Neural progenitor cell (in vitro differentiated cells): ENCODE results near the gene PEX11B. TPM values are rescaled to one million over a fixed set of nuclear protein-coding genes. Genes with fewer than 3 reads are reported as not detected.

Source experiments
- DNase-seq: peaks from one replicate; pipeline ENCODE4 v3.0.0-alpha.2; 2016; ENCODE audit warnings: low spot score
- H2AFZ ChIP-seq: fragments of 200-600 bp; sonication (generic); replicated peaks from 2 replicates; pipeline ENCODE4 v1.6.1; 2016; ENCODE audit warnings: antibody characterized with exemption
- H3F3A ChIP-seq: fragments of 200-600 bp; sonication (generic); 2 replicates; pipeline ENCODE4 v1.6.1; 2016; ENCODE audit warnings: antibody characterized with exemption, low read depth
- H3K27ac ChIP-seq: fragments of 200-600 bp; sonication (generic); 2 replicates; pipeline ENCODE4 v1.5.1; 2016; ENCODE audit warnings: mild to moderate bottlenecking
- H3K27me3 ChIP-seq: fragments of 200-600 bp; sonication (generic); 2 replicates; pipeline ENCODE4 v1.6.1; 2016; ENCODE audit warnings: mild to moderate bottlenecking, moderate library complexity
- H3K36me3 ChIP-seq: fragments of 200-600 bp; sonication (generic); 2 replicates; pipeline ENCODE4 v1.5.1; 2016
- H3K4me1 ChIP-seq: fragments of 200-600 bp; sonication (generic); 2 replicates; pipeline ENCODE4 v1.6.1; 2016; ENCODE audit warnings: mixed run types
- H3K4me2 ChIP-seq: fragments of 200-600 bp; sonication (generic); 2 replicates; pipeline ENCODE4 v1.6.1; 2016
- H3K4me3 ChIP-seq: fragments of 200-600 bp; sonication (generic); 2 replicates; pipeline ENCODE4 v1.5.1; 2016
- H3K79me2 ChIP-seq: fragments of 200-600 bp; sonication (generic); 2 replicates; pipeline ENCODE4 v1.6.1; 2016; ENCODE audit warnings: low read depth
- H3K9ac ChIP-seq: fragments of 200-600 bp; sonication (generic); 2 replicates; pipeline ENCODE4 v1.6.1; 2016
- H3K9me3 ChIP-seq: fragments of 200-600 bp; sonication (generic); 2 replicates; pipeline ENCODE4 v1.5.1; 2016; ENCODE audit warnings: low read depth
- H4K20me1 ChIP-seq: fragments of 200-600 bp; sonication (generic); 2 replicates; pipeline ENCODE4 v1.6.1; 2016; ENCODE audit warnings: low read depth
- H3K27ac Mint-ChIP-seq: 3 replicates; pipeline ENCODE4 v1.8.0; 2021; ENCODE audit warnings: mixed read lengths
- H3K27me3 Mint-ChIP-seq: 2 replicates; pipeline ENCODE4 v1.8.0; 2022; ENCODE audit warnings: low read depth, mild to moderate bottlenecking, inconsistent platforms, moderate library complexity, mixed read lengths; ENCODE audit not compliant: insufficient read depth
- H3K36me3 Mint-ChIP-seq: 3 replicates; pipeline ENCODE4 v1.8.0; 2021; ENCODE audit warnings: mixed read lengths
- H3K4me1 Mint-ChIP-seq: 3 replicates; pipeline ENCODE4 v1.8.0; 2021; ENCODE audit warnings: mixed read lengths
- H3K4me3 Mint-ChIP-seq: 3 replicates; pipeline ENCODE4 v1.8.0; 2021; ENCODE audit warnings: mild to moderate bottlenecking, moderate library complexity, mixed read lengths
- H3K9me3 Mint-ChIP-seq: 3 replicates; pipeline ENCODE4 v1.8.0; 2020; ENCODE audit warnings: mixed read lengths
- CTCF ChIP-seq: fragments of 200-600 bp; sonication (generic); IDR thresholded peaks from 2 replicates; pipeline ENCODE4 v1.5.1; 2017; ENCODE audit warnings: antibody characterized with exemption, mild to moderate bottlenecking
- EZH2 ChIP-seq: fragments of 200-600 bp; sonication (generic); IDR thresholded peaks from 2 replicates; pipeline ENCODE4 v1.6.1; 2017; ENCODE audit warnings: antibody characterized with exemption, mild to moderate bottlenecking, moderate library complexity
- EZH2phosphoT487 ChIP-seq: fragments of 200-600 bp; sonication (generic); IDR thresholded peaks from 2 replicates; pipeline ENCODE4 v1.6.1; 2017; ENCODE audit warnings: antibody characterized with exemption
- total RNA-seq: library from RNA; depleted of rRNA; stranded (reverse); fragments of >200 nt; gene quantifications from 2 replicates; pipeline ENCODE4 v1.2.3, GENCODE V29; 2015; ENCODE audit warnings: low replicate concordance

The PEX11B gene
- total RNA-seq, 1 donor from 2014 or later, result 15.0 TPM

GRCh38 chr1:145874646-145875045 is 43.9 kb downstream of the PEX11B start:
- no peak for DNase-seq
- no peak overlapping the region for H3K9ac ChIP-seq
- peaks cover 29% of the 10 kb centered on the region for H3K27me3 Mint-ChIP-seq
- H4K20me1 ChIP-seq, result no peaks in the 10 kb centered on the region
- no peaks in the 10 kb centered on the region for H3K9me3 ChIP-seq
- TF ChIP-seq CTCF (no peak), EZH2phosphoT487 (no peak), EZH2 (no peak)
- H3K36me3 Mint-ChIP-seq, result no peaks in the 10 kb centered on the region
- H3K27ac Mint-ChIP-seq, result no peak overlapping the region
- no peak overlapping the region for H3K4me3 Mint-ChIP-seq
- H3K4me1 Mint-ChIP-seq, result peaks cover 22% of the 10 kb centered on the region
- H3K79me2 ChIP-seq, result no peaks in the 10 kb centered on the region
- peaks cover 18% of the 10 kb centered on the region for H3K4me1 ChIP-seq
- H3K9me3 Mint-ChIP-seq, result no peaks in the 10 kb centered on the region
- H3K27ac ChIP-seq, result no peak overlapping the region
- no peaks in the 10 kb centered on the region for H3K36me3 ChIP-seq
- no peak overlapping the region for H2AFZ ChIP-seq
- no peak overlapping the region for H3K4me3 ChIP-seq
- H3F3A ChIP-seq, result peaks cover 2% of the 10 kb centered on the region
- no peak overlapping the region for H3K4me2 ChIP-seq
- peaks cover 7% of the 10 kb centered on the region for H3K27me3 ChIP-seq

GRCh38 chr1:145871994-145872924 is 46.3 kb downstream of the PEX11B start:
- H3K36me3 ChIP-seq, result no peaks in the 10 kb centered on the region
- peaks cover 17% of the 10 kb centered on the region for H3K4me1 Mint-ChIP-seq
- H3K4me3 Mint-ChIP-seq, result peak overlapping the region; percentile 69
- H3K4me2 ChIP-seq, result peak overlapping the region; percentile 70
- no peak overlapping the region for H3K9ac ChIP-seq
- no peaks in the 10 kb centered on the region for H3F3A ChIP-seq
- H3K27ac ChIP-seq, result no peak overlapping the region
- TF ChIP-seq EZH2phosphoT487, result no peak
- no peak for TF ChIP-seq CTCF
- TF ChIP-seq EZH2, result no peak
- H3K27me3 ChIP-seq, result peaks cover 7% of the 10 kb centered on the region
- no peaks in the 10 kb centered on the region for H4K20me1 ChIP-seq
- H3K27ac Mint-ChIP-seq, result peak overlapping the region; percentile 21
- H3K9me3 Mint-ChIP-seq, result no peaks in the 10 kb centered on the region
- H3K4me1 ChIP-seq, result peaks cover 5% of the 10 kb centered on the region
- no peaks in the 10 kb centered on the region for H3K9me3 ChIP-seq
- H3K36me3 Mint-ChIP-seq, result no peaks in the 10 kb centered on the region
- peak; percentile 48 for DNase-seq
- peak overlapping the region; percentile 34 for H3K4me3 ChIP-seq
- no peaks in the 10 kb centered on the region for H3K79me2 ChIP-seq
- H2AFZ ChIP-seq, result peak overlapping the region; percentile 96
- H3K27me3 Mint-ChIP-seq, result peaks cover 23% of the 10 kb centered on the region

GRCh38 chr1:145868232-145868631 is 50.3 kb downstream of the PEX11B start:
- TF ChIP-seq EZH2phosphoT487 (no peak), CTCF (no peak), EZH2 (no peak)
- Histone ChIP-seq H3K9ac (no peak overlapping the region), H3K27me3 (peaks cover 6% of the 10 kb centered on the region), H3F3A (no peaks in the 10 kb centered on the region), H3K4me3 (no peak overlapping the region), H3K36me3 (no peaks in the 10 kb centered on the region), H3K9me3 (no peaks in the 10 kb centered on the region), H3K4me1 (peaks cover 5% of the 10 kb centered on the region), H3K27ac (no peak overlapping the region), H3K4me2 (no peak overlapping the region), H2AFZ (no peak overlapping the region), H4K20me1 (no peaks in the 10 kb centered on the region), H3K79me2 (no peaks in the 10 kb centered on the region)
- H3K27ac Mint-ChIP-seq, result no peak overlapping the region
- H3K4me3 Mint-ChIP-seq, result no peak overlapping the region
- H3K27me3 Mint-ChIP-seq, result peaks cover 27% of the 10 kb centered on the region
- no peaks in the 10 kb centered on the region for H3K9me3 Mint-ChIP-seq
- no peaks in the 10 kb centered on the region for H3K36me3 Mint-ChIP-seq
- peaks cover 17% of the 10 kb centered on the region for H3K4me1 Mint-ChIP-seq
- no peak for DNase-seq
